CD4-positive, CD25-positive, alpha-beta regulatory T cell (primary cell): ENCODE data around the gene EVI2B. TPM values are rescaled to one million over a fixed set of nuclear protein-coding genes. Genes with fewer than 3 reads are reported as not detected.
"Not testable (repeated sequence)": the region's sequence is repeated elsewhere in the genome, so short reads cannot be mapped to it uniquely, and the experiment has no call there.

Source experiments
- ATAC-seq, 2 donors: fragments of 150-1000 bp; cut with Tn5 transposase; one replicate each; pipeline ENCODE4 v1.10.0; 2021; ENCODE audit warnings: low read depth in 2 of 2, moderate number of reproducible peaks in 2 of 2, moderate library complexity in 1 of 2
- DNase-seq, 3 donors: peaks; one replicate each; pipeline versions ENCODE4 v3.0.0 to v3.0.0-alpha.2; 2012 to 2022; ENCODE audit warnings: mixed read lengths in 1 of 3
- H3K27ac ChIP-seq: one replicate; pipeline ENCODE4 v1.7.0; 2013; ENCODE audit warnings: mild to moderate bottlenecking, low read length; ENCODE audit not compliant: insufficient read depth, poor library complexity, severe bottlenecking
- H3K27me3 ChIP-seq: one replicate; pipeline ENCODE4 v1.7.0; 2013; ENCODE audit warnings: low read length; ENCODE audit not compliant: control insufficient read depth, insufficient read depth
- H3K36me3 ChIP-seq: one replicate; pipeline ENCODE4 v1.7.0; 2013; ENCODE audit warnings: mild to moderate bottlenecking, low read length, moderate library complexity; ENCODE audit not compliant: control insufficient read depth, insufficient read depth
- H3K4me1 ChIP-seq: 2 replicates; pipeline ENCODE4 v1.7.0; 2013; ENCODE audit warnings: mild to moderate bottlenecking, low read length; ENCODE audit not compliant: insufficient read depth, control insufficient read depth, poor library complexity, severe bottlenecking
- H3K4me3 ChIP-seq: one replicate; pipeline ENCODE4 v1.7.0; 2013; ENCODE audit warnings: low read depth, mild to moderate bottlenecking, low read length, moderate library complexity
- H3K9me3 ChIP-seq, 2 experiments: 1 replicate in 1 of 2; 2 replicates in 1 of 2; pipeline ENCODE4 v1.7.0; 2013; ENCODE audit warnings: low read length in 2 of 2, mild to moderate bottlenecking in 1 of 2, moderate library complexity in 1 of 2; ENCODE audit not compliant: control insufficient read depth in 2 of 2
- H3K27ac Mint-ChIP-seq, 3 donors: one replicate each; pipeline ENCODE4 v1.8.0; 2020 to 2022; ENCODE audit warnings: mild to moderate bottlenecking in 3 of 3, mixed read lengths in 3 of 3, moderate library complexity in 2 of 3
- H3K27me3 Mint-ChIP-seq: one replicate; pipeline ENCODE4 v1.8.0; 2022; ENCODE audit warnings: mild to moderate bottlenecking, mixed read lengths
- H3K36me3 Mint-ChIP-seq: one replicate; pipeline ENCODE4 v1.8.0; 2020; ENCODE audit warnings: mixed read lengths
- H3K4me1 Mint-ChIP-seq, 4 donors: one replicate each; pipeline ENCODE4 v1.8.0; 2020 to 2022; ENCODE audit warnings: mixed read lengths in 4 of 4, mild to moderate bottlenecking in 1 of 4
- H3K4me3 Mint-ChIP-seq, 4 donors: one replicate each; pipeline ENCODE4 v1.8.0; 2020 to 2022; ENCODE audit warnings: mild to moderate bottlenecking in 4 of 4, mixed read lengths in 4 of 4, moderate library complexity in 3 of 4
- H3K9me3 Mint-ChIP-seq, 7 donors: one replicate each; pipeline ENCODE4 v1.8.0; 2020 to 2022; ENCODE audit warnings: mixed read lengths in 7 of 7, mild to moderate bottlenecking in 3 of 7, moderate library complexity in 2 of 7
- polyA plus RNA-seq, 4 donors: library from polyadenylated mRNA; unstranded; fragments of 300-500 nt; fragmentation: Illumina TruSeq; gene quantifications; one replicate each; pipeline ENCODE4 v1.2.3, GENCODE V29; 2021
- total RNA-seq: library from RNA; stranded (reverse); gene quantifications from one replicate; pipeline ENCODE4 v1.2.3, GENCODE V29; 2022

The EVI2B gene
- total and polyA plus RNA-seq, 5 donors from 2014 or later, result 83.8 to 132 (median 103) TPM

DNA sequence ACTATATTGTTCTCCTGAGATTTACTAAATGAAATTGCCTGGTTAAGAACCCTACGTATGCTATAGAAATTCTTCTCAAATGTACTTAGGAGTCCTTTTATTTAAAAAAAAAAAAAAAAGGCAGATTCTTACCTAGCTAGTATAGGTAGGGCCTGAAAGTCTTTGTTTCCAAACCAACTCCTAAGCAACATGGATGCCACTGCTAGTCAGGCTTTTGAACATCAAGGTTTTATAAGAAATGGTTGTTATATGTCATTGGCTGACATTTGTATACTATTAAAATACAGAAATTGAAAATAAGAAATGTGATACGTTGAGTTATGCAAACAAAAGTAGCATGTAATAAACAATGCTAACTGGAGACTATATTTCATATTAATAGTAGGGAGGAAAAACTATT is 6.4 kb upstream of the EVI2B start:
- Mint-ChIP-seq H3K27me3 (peaks cover 5% of the 10 kb centered on the region), H3K27ac (peak overlapping the region; percentile 9 to 96 (median 92)), H3K9me3 (peaks cover 0 to 1% (median 0%) of the 10 kb centered on the region in 7 donors), H3K4me1 (peaks cover 16 to 45% (median 31%) of the 10 kb centered on the region in 4 donors), H3K4me3 (peak overlapping the region; percentile 88 to 95 (median 92)), H3K36me3 (peaks cover 14% of the 10 kb centered on the region)
- H3K9me3 ChIP-seq, result no peaks in the 10 kb centered on the region
- peak overlapping the region; percentile 99 for H3K4me3 ChIP-seq
- no peaks in the 10 kb centered on the region for H3K36me3 ChIP-seq
- H3K27me3 ChIP-seq, result no peaks in the 10 kb centered on the region
- H3K4me1 ChIP-seq, result peaks cover 56% of the 10 kb centered on the region
- H3K27ac ChIP-seq, result peak overlapping the region; percentile 92
- ATAC-seq (no peak), DNase-seq (peak in 1 of 3 donors; percentile 45)

DNA sequence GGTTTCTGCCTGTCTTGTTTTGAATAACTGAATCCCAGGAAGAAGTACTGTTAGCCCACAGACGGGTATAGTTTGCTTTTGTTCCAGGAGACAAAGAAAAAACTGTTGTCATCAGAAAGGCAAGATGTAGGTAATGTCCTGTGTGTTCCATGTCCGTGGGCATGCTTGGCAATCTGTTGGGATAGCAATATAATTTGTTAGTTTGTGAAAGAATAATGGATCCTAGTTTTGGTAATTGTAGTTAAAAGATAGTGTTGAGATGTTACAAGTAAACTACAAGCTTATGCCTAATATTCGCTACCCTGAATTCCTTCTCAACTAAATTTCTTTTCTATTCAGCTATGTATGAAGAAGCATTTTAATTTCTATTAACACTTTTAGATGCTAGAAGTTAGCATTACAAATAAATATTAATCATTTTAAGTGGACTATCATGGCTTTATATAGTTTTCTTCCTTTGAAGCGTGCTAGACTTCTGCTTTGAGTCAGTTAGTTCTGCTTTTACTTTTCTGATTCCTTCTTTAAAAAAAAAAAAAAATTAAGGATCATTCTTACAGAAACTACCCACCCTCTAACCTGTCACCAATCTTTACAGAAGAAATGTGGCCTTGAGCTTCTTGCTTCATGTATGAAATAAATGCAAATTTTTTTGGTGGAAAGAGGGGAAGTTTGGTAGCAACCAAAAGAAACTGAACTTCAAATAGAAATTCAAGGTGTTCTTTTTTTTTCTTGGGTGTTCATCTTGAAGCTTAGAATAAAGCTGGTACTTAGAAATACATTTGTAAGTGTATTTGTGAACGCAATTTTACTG is 5.2 kb upstream of the EVI2B start:
- peak overlapping the region; percentile 88 to 95 (median 92) for H3K4me3 Mint-ChIP-seq
- H3K36me3 ChIP-seq, result no peaks in the 10 kb centered on the region
- H3K27me3 ChIP-seq, result no peaks in the 10 kb centered on the region
- H3K36me3 Mint-ChIP-seq, result peaks cover 14% of the 10 kb centered on the region
- peaks cover 22 to 52% (median 36%) of the 10 kb centered on the region in 4 donors for H3K4me1 Mint-ChIP-seq
- peak overlapping the region; percentile 92 for H3K27ac ChIP-seq
- no peaks in the 10 kb centered on the region for H3K9me3 ChIP-seq
- peak overlapping the region; percentile 99 for H3K4me3 ChIP-seq
- DNase-seq (peak in 1 of 3 donors; percentile 51), ATAC-seq (no peak)
- H3K9me3 Mint-ChIP-seq, result peaks cover 0 to 1% (median 0%) of the 10 kb centered on the region in 7 donors
- H3K4me1 ChIP-seq, result peaks cover 64% of the 10 kb centered on the region
- peak overlapping the region; percentile 94 to 99 (median 96) for H3K27ac Mint-ChIP-seq
- H3K27me3 Mint-ChIP-seq, result peaks cover 5% of the 10 kb centered on the region

DNA sequence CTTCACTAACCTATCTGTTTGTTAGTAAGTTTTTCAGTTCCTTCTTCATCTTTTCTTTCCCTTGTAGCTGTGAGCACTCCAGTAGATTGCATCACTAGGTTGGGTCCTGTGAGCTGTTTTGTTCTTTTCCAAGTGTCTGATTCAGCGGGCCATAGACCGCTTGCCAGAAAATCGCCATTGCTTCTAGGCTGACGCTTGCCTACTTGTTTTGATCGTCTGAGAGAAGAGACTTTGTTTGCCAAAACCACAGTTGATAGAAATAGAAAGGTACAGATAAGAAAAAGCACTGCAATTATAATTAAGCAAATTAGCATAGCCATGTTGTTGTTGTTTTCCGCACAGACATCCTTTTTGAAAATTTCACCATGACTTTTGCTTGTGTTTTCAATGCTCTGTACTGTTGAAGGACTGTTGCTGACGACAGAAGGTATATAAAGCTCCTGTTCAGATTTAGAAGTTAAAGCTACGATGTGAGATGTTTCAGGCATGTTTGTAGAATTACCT is 4.5 kb upstream of the EVI2B start:
- H3K9me3 Mint-ChIP-seq, result no peaks in the 10 kb centered on the region
- peaks cover 17 to 47% (median 31%) of the 10 kb centered on the region in 4 donors for H3K4me1 Mint-ChIP-seq
- peak overlapping the region; percentile 99 for H3K4me3 ChIP-seq
- H3K27me3 ChIP-seq, result no peaks in the 10 kb centered on the region
- no peaks in the 10 kb centered on the region for H3K36me3 ChIP-seq
- peaks cover 67% of the 10 kb centered on the region for H3K4me1 ChIP-seq
- peak overlapping the region; percentile 92 for H3K27ac ChIP-seq
- peaks cover 14% of the 10 kb centered on the region for H3K36me3 Mint-ChIP-seq
- peak overlapping the region; percentile 88 to 95 (median 92) for H3K4me3 Mint-ChIP-seq
- peaks cover 5% of the 10 kb centered on the region for H3K27me3 Mint-ChIP-seq
- H3K9me3 ChIP-seq, result no peaks in the 10 kb centered on the region
- DNase-seq, result peak; percentile 55 to 78 (median 77)
- H3K27ac Mint-ChIP-seq, result peak overlapping the region; percentile 94 to 99 (median 96)
- ATAC-seq, result peak; percentile 38 to 41

DNA sequence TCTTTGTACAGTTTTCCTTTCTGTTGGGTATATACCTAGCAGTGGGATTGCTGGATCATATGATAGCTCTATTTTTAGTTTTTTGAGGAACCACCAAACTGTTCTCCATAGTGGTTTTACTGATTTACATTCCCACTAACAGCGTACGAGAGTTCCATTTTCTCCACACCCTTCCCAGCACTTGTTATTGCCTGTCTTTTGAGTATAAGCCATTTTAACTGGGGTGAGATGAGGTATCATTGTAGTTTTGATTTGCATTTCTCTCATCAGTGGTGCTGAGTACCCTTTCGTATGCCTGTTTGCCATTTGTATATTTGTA is 887 bp upstream of the EVI2B start:
- Mint-ChIP-seq H3K9me3 (no peaks in the 10 kb centered on the region), H3K27ac (peak overlapping the region; percentile 75 to 96 (median 95)), H3K36me3 (peaks cover 14% of the 10 kb centered on the region), H3K4me3 (peak overlapping the region; percentile 78 to 97 (median 94)), H3K27me3 (no peaks in the 10 kb centered on the region), H3K4me1 (peaks cover 10 to 37% (median 27%) of the 10 kb centered on the region in 4 donors)
- no peak for DNase-seq
- Histone ChIP-seq H3K4me3 (peak overlapping the region; percentile 99), H3K27me3 (no peaks in the 10 kb centered on the region), H3K36me3 (no peaks in the 10 kb centered on the region), H3K9me3 (no peaks in the 10 kb centered on the region), H3K4me1 (peaks cover 64% of the 10 kb centered on the region), H3K27ac (peak overlapping the region; percentile 92)
- ATAC-seq, result no peak

DNA sequence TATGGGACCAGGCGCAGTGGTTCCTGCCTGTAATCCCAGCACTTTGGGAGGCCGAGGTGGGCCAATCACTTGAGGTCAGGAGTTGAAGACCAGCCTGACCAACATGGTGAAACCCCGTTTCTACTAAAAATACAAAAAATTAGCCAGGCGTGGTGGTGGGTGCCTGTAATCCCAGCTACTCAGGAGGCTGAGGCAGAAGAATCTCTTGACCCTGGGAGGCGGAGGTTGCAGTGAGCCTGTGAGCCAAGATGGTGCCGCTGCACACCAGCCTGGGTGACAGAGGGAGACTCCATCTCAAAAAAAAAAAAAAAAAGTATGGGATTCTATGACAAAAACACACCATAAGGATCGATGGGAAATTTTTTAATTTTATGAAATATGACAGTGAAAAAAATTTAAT is 1.6 kb downstream of the EVI2B start:
- peaks cover 73% of the 10 kb centered on the region for H3K4me1 ChIP-seq
- peak overlapping the region; percentile 99 for H3K4me3 ChIP-seq
- DNase-seq, result peak in 1 of 3 donors; percentile 49
- H3K9me3 ChIP-seq, H3K27me3 ChIP-seq, H3K36me3 ChIP-seq, ATAC-seq, H3K9me3 Mint-ChIP-seq, H3K27me3 Mint-ChIP-seq: not testable (repeated sequence)
- Mint-ChIP-seq H3K27ac (peak overlapping the region; percentile 96 to 100 (median 97)), H3K4me1 (peaks cover 13 to 58% (median 39%) of the 10 kb centered on the region in 4 donors), H3K4me3 (peak overlapping the region; percentile 92 to 98 (median 92)), H3K36me3 (peaks cover 10% of the 10 kb centered on the region)
- H3K27ac ChIP-seq, result peak overlapping the region; percentile 92

DNA sequence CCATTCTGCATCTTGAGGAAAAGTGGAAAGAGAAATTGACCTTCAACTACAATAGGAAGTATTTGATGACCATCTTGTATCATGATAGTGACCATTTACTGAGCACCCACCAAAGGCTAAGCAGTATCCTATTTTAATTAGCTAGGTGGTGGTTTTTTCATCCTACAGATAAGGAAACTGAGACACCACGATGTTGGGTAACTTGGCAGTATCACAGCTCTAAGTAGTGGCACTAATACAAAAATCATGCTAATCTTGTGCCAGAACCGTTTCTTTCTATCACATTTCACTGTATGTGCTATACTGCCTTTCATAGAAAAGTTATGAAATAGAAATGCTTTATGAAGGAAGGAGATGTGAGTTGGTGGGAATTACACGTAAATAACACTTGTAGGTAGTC is 2.3 kb downstream of the EVI2B start:
- Mint-ChIP-seq H3K4me1 (peaks cover 13 to 59% (median 43%) of the 10 kb centered on the region in 4 donors), H3K4me3 (peak overlapping the region; percentile 92 to 98 (median 92)), H3K27me3 (no peaks in the 10 kb centered on the region), H3K27ac (peak overlapping the region; percentile 96 to 100 (median 97)), H3K9me3 (no peaks in the 10 kb centered on the region), H3K36me3 (peaks cover 8% of the 10 kb centered on the region)
- Histone ChIP-seq H3K9me3 (no peaks in the 10 kb centered on the region), H3K27me3 (no peaks in the 10 kb centered on the region), H3K27ac (peak overlapping the region; percentile 92), H3K4me1 (peaks cover 73% of the 10 kb centered on the region), H3K4me3 (peak overlapping the region; percentile 99), H3K36me3 (peaks cover 7% of the 10 kb centered on the region)
- peak in 1 of 3 donors; percentile 47 for DNase-seq
- ATAC-seq, result no peak

DNA sequence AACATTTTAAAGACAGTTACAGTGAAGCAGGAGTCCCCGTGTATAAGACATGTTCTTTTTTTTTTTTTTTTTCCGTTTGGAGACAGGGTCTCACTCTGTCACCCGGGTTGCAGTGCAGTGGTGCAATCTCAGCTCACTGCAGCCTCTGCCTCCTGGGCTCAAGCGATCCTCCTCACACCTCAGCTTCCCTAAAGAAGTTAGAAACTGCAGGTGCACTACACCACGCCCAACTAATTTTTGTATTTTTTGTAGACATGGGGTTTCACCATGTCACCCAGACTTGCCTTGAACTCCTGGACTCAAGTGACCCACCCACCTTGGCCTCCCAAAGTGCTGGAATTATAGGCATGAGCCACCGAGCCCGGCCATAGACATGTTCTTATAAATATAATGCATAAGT is 3.0 kb downstream of the EVI2B start:
- peak overlapping the region; percentile 92 for H3K27ac ChIP-seq
- no peaks in the 10 kb centered on the region for H3K27me3 Mint-ChIP-seq
- H3K27me3 ChIP-seq, result no peaks in the 10 kb centered on the region
- peak in 1 of 3 donors; percentile 51 for DNase-seq
- H3K4me3 ChIP-seq, result peak overlapping the region; percentile 99
- no peak for ATAC-seq
- H3K4me3 Mint-ChIP-seq, result peak overlapping the region; percentile 92 to 98 (median 92)
- H3K27ac Mint-ChIP-seq, result peak overlapping the region; percentile 96 to 100 (median 97)
- no peaks in the 10 kb centered on the region for H3K9me3 Mint-ChIP-seq
- H3K4me1 Mint-ChIP-seq, result peaks cover 19 to 59% (median 46%) of the 10 kb centered on the region in 4 donors
- peaks cover 14% of the 10 kb centered on the region for H3K36me3 Mint-ChIP-seq
- H3K4me1 ChIP-seq, result peaks cover 73% of the 10 kb centered on the region
- peaks cover 13% of the 10 kb centered on the region for H3K36me3 ChIP-seq
- H3K9me3 ChIP-seq, result no peaks in the 10 kb centered on the region
